Mesodermal cell (in vitro differentiated cells): ENCODE results near the gene MS4A13. TPM values are rescaled to one million over a fixed set of nuclear protein-coding genes. Genes with fewer than 3 reads are reported as not detected.

Source experiments
- H3K27ac ChIP-seq: 2 replicates; pipeline ENCODE4 v1.7.0; 2013; ENCODE audit warnings: mild to moderate bottlenecking, low read depth, low read length, moderate library complexity; ENCODE audit not compliant: severe bottlenecking
- H3K36me3 ChIP-seq: 2 replicates; pipeline ENCODE4 v1.7.1; 2013; ENCODE audit warnings: mild to moderate bottlenecking, low read length, moderate library complexity; ENCODE audit not compliant: control insufficient read depth, insufficient read depth
- H3K4me1 ChIP-seq: one replicate; pipeline ENCODE4 v1.7.1; 2013; ENCODE audit warnings: mild to moderate bottlenecking, low read length; ENCODE audit not compliant: insufficient read depth, control insufficient read depth, poor library complexity, severe bottlenecking
- H3K4me3 ChIP-seq: 2 replicates; pipeline ENCODE4 v1.7.0; 2013; ENCODE audit warnings: low read length, control low read depth, mild to moderate bottlenecking; ENCODE audit not compliant: insufficient read depth, poor library complexity, severe bottlenecking; ENCODE audit errors: extremely low read depth
- H3K9me3 ChIP-seq: 2 replicates; pipeline ENCODE4 v1.7.1; 2013; ENCODE audit warnings: mild to moderate bottlenecking, low read length, moderate library complexity; ENCODE audit not compliant: control insufficient read depth
- WGBS, 2 experiments: methylation state at CpG; one replicate each; pipeline ENCODE4 v1.1.5; 2013; ENCODE audit warnings: missing lambda C conversion rate in 2 of 2; ENCODE audit not compliant: insufficient coverage in 2 of 2; 5-methylcytosine and 5-hydroxymethylcytosine counted together
- polyA plus RNA-seq, 2 experiments: library from polyadenylated mRNA; stranded (reverse); fragments of 50-300 nt; gene quantifications; one replicate each; pipeline ENCODE4 v1.2.3, GENCODE V29; 2013

Gene MS4A13
- polyA plus RNA-seq (2013, experiment 1 of 2), result not detected
- not detected for polyA plus RNA-seq (2013, experiment 2 of 2)

GRCh38 chr11:60515144-60515855, at the start of gene MS4A13:
Gene MS4A13, plus strand, starts transcription at chr11:60515392. Its CDS starts 2,692 bp downstream, at chr11:60518084.
- H3K36me3 ChIP-seq, result no peaks in the 10 kb centered on the region
- H3K27ac ChIP-seq, result no peak within 1 kb of the TSS
- 94 to 97% methylated on average over 25 to 27 of the region's 29 CpGs for WGBS, 2 experiments
- H3K4me1 ChIP-seq, result no peaks in the 10 kb centered on the region
- no peak within 1 kb of the TSS for H3K4me3 ChIP-seq
- H3K9me3 ChIP-seq, result no peaks in the 10 kb centered on the region

GRCh38 chr11:60468829-60469228, 46.4 kb upstream of the MS4A13 start:
- Histone ChIP-seq H3K4me1 (no peaks in the 10 kb centered on the region), H3K9me3 (no peaks in the 10 kb centered on the region), H3K36me3 (no peaks in the 10 kb centered on the region), H3K4me3 (no peak overlapping the region), H3K27ac (no peak overlapping the region)
- WGBS, 2 experiments, result 100% methylated on average over 1 of the region's 2 CpGs; no CpG with 5 or more reads in 1 of the 2 experiments

GRCh38 chr11:60469723-60470122, 45.5 kb upstream of the MS4A13 start:
- Histone ChIP-seq H3K9me3 (no peaks in the 10 kb centered on the region), H3K4me1 (no peaks in the 10 kb centered on the region), H3K36me3 (no peaks in the 10 kb centered on the region), H3K27ac (no peak overlapping the region), H3K4me3 (no peak overlapping the region)
- whole genome bisulfite sequencing, 2 experiments, result no CpG with 5 or more reads among the region's 2 CpGs

GRCh38 chr11:60477035-60477445, 38.2 kb upstream of the MS4A13 start:
- no peaks in the 10 kb centered on the region for H3K9me3 ChIP-seq
- H3K36me3 ChIP-seq, result no peaks in the 10 kb centered on the region
- no peak overlapping the region for H3K27ac ChIP-seq
- 83% methylated on average over 3 of the region's 6 CpGs; no CpG with 5 or more reads in 1 of the 2 experiments for WGBS, 2 experiments
- no peaks in the 10 kb centered on the region for H3K4me1 ChIP-seq
- no peak overlapping the region for H3K4me3 ChIP-seq

GRCh38 chr11:60482361-60482760, 32.8 kb upstream of the MS4A13 start:
- WGBS, 2 experiments, result no CpG with 5 or more reads among the region's 2 CpGs
- H3K4me1 ChIP-seq, result no peaks in the 10 kb centered on the region
- H3K36me3 ChIP-seq, result no peaks in the 10 kb centered on the region
- H3K4me3 ChIP-seq, result no peak overlapping the region
- H3K27ac ChIP-seq, result no peak overlapping the region
- no peaks in the 10 kb centered on the region for H3K9me3 ChIP-seq

GRCh38 chr11:60485987-60486386, 29.2 kb upstream of the MS4A13 start:
- H3K4me3 ChIP-seq, result no peak overlapping the region
- 56 to 69% methylated on average over 3 of the region's 5 CpGs for WGBS, 2 experiments
- no peaks in the 10 kb centered on the region for H3K9me3 ChIP-seq
- no peak overlapping the region for H3K27ac ChIP-seq
- no peaks in the 10 kb centered on the region for H3K36me3 ChIP-seq
- no peaks in the 10 kb centered on the region for H3K4me1 ChIP-seq

GRCh38 chr11:60492488-60493009, 22.6 kb upstream of the MS4A13 start, which contains the start of gene MS4A12:
Gene MS4A12, plus strand, starts transcription at chr11:60492778. Its CDS starts 4,541 bp downstream, at chr11:60497319.
- no peaks in the 10 kb centered on the region for H3K4me1 ChIP-seq
- H3K27ac ChIP-seq, result no peak within 1 kb of the TSS
- H3K4me3 ChIP-seq, result no peak within 1 kb of the TSS
- no peaks in the 10 kb centered on the region for H3K36me3 ChIP-seq
- H3K9me3 ChIP-seq, result no peaks in the 10 kb centered on the region
- WGBS, 2 experiments, result 90 to 98% methylated on average over 2 of the region's 4 CpGs

GRCh38 chr11:60493454-60493853, 21.7 kb upstream of the MS4A13 start:
- WGBS, 2 experiments, result no CpG with 5 or more reads among the region's 2 CpGs

GRCh38 chr11:60498399-60498798, 16.8 kb upstream of the MS4A13 start:
- no peak overlapping the region for H3K27ac ChIP-seq
- H3K36me3 ChIP-seq, result no peaks in the 10 kb centered on the region
- H3K4me1 ChIP-seq, result no peaks in the 10 kb centered on the region
- H3K9me3 ChIP-seq, result no peaks in the 10 kb centered on the region
- H3K4me3 ChIP-seq, result no peak overlapping the region
- WGBS, 2 experiments, result 77 to 86% methylated on average over 1 of the region's 2 CpGs

More at GRCh38 chr11:60493454-60493853, 21.7 kb upstream of the MS4A13 start:
- no peaks in the 10 kb centered on the region for H3K9me3 ChIP-seq
- no peaks in the 10 kb centered on the region for H3K4me1 ChIP-seq
- H3K27ac ChIP-seq, result no peak overlapping the region
- H3K4me3 ChIP-seq, result no peak overlapping the region
- H3K36me3 ChIP-seq, result no peaks in the 10 kb centered on the region

- Histone ChIP-seq H3K9me3 (no peaks in the 10 kb centered on the region), H3K36me3 (no peaks in the 10 kb centered on the region), H3K4me1 (no peaks in the 10 kb centered on the region), H3K4me3 (no peak overlapping the region), H3K27ac (no peak overlapping the region)
- WGBS, 2 experiments, result 86 to 88% methylated on average over 4 of the region's 4 CpGs
These were observed 16.3 kb upstream of the MS4A13 start for GRCh38 chr11:60498853-60499252.
